Endothelial cell of umbilical vein (primary cell): ENCODE measurements around the gene MED15. TPM values are rescaled to one million over a fixed set of nuclear protein-coding genes. Genes with fewer than 3 reads are reported as not detected.

Source experiments
- BruUV-seq: library from RNA; stranded (reverse); fragments of 400-500 nt; replicated peaks from 2 replicates; lab custom pipeline; 2021; lab: Mats Ljungman, UMichigan
- CTCF ChIA-PET: fragments of 300-600, 350-600 bp; sonication (Branson Sonifier 250); formaldehyde crosslinking; loops from one replicate; lab custom pipeline; 2021; ENCODE audit warnings: antibody characterized with exemption, inconsistent platforms; lab: Charles Lee
- POLR2A ChIA-PET: fragments of 300-600, 350-600 bp; sonication (Branson Sonifier 250); formaldehyde crosslinking; loops from one replicate; lab custom pipeline; 2021; ENCODE audit warnings: antibody characterized with exemption, inconsistent platforms; lab: Charles Lee
- DNase-seq: peaks from one replicate; pipeline ENCODE4 v3.0.0-alpha.2; 2011; ENCODE audit warnings: low read depth, low spot score
- FAIRE-seq: peaks from 2 replicates; lab custom pipeline; 2011; peaks lifted over from hg19 to GRCh38; lab: Jason Lieb, UNC
- H2AFZ ChIP-seq: 2 replicates; pipeline ENCODE4 v1.6.0; 2012; ENCODE audit warnings: low read depth, low read length, control low read depth, inconsistent platforms
- H3K27ac ChIP-seq: 2 replicates; pipeline ENCODE4 v1.5.1; 2011; ENCODE audit warnings: low read depth, mild to moderate bottlenecking, control low read depth, low read length, moderate library complexity; ENCODE audit not compliant: insufficient read depth
- H3K27me3 ChIP-seq, 2 experiments: 2 replicates each; pipeline versions ENCODE4 v1.6.0 to v1.6.1; 2011; ENCODE audit warnings: low read length in 2 of 2, mixed read lengths in 1 of 2; ENCODE audit not compliant: control insufficient read depth in 2 of 2, insufficient read depth in 2 of 2
- H3K36me3 ChIP-seq, 2 experiments: 2 replicates in 1 of 2; 3 replicates in 1 of 2; pipeline ENCODE4 v1.5.1; 2011; ENCODE audit warnings: low read length in 2 of 2, mild to moderate bottlenecking in 1 of 2, moderate library complexity in 1 of 2; ENCODE audit not compliant: control insufficient read depth in 2 of 2, insufficient read depth in 2 of 2; ENCODE audit errors: extremely low read depth in 1 of 2
- H3K4me1 ChIP-seq: 3 replicates; pipeline ENCODE4 v1.5.1; 2011; ENCODE audit warnings: mild to moderate bottlenecking, low read length; ENCODE audit not compliant: control insufficient read depth, insufficient read depth; ENCODE audit errors: extremely low read depth
- H3K4me2 ChIP-seq: 2 replicates; pipeline ENCODE4 v1.6.1; 2011; ENCODE audit warnings: low read length, control low read depth, mixed read lengths; ENCODE audit not compliant: insufficient read depth
- H3K4me3 ChIP-seq, 3 experiments: fragments of 200-600 bp in 1 of 3; sonication (generic), shearing (Covaris generic) in 1 of 3; replicated peaks in 1 of 3; 2 replicates each; pipeline ENCODE4 v1.5.1; 2011 to 2016; ENCODE audit warnings: control low read depth in 3 of 3, low read length in 3 of 3, mild to moderate bottlenecking in 2 of 3, inconsistent platforms in 1 of 3, low read depth in 1 of 3, moderate library complexity in 1 of 3; ENCODE audit not compliant: insufficient read depth in 1 of 3
- H3K79me2 ChIP-seq: 2 replicates; pipeline ENCODE4 v1.6.0; 2012; ENCODE audit warnings: low read length, inconsistent platforms; ENCODE audit not compliant: control insufficient read depth, insufficient read depth
- H3K9ac ChIP-seq: replicated peaks from 2 replicates; pipeline ENCODE3; 2011; ENCODE audit warnings: low read length, control low read depth; ENCODE audit not compliant: insufficient read depth; ENCODE audit errors: extremely low read depth
- H3K9me1 ChIP-seq: replicated peaks from 3 replicates; pipeline ENCODE4 v1.6.0; 2011; ENCODE audit warnings: mild to moderate bottlenecking, low read length; ENCODE audit not compliant: control insufficient read depth, insufficient read depth; ENCODE audit errors: extremely low read depth
- H3K9me3 ChIP-seq: replicated peaks from 2 replicates; pipeline ENCODE4 v1.5.1; 2012; ENCODE audit warnings: low read length, inconsistent platforms; ENCODE audit not compliant: control insufficient read depth, insufficient read depth
- H4K20me1 ChIP-seq: replicated peaks from 2 replicates; pipeline ENCODE3; 2011; ENCODE audit warnings: mild to moderate bottlenecking, low read length; ENCODE audit not compliant: control insufficient read depth, insufficient read depth; ENCODE audit errors: extremely low read depth
- FOS ChIP-seq: IDR thresholded peaks from 2 replicates; pipeline ENCODE4 v1.6.1; 2011; ENCODE audit warnings: mild to moderate bottlenecking, low read length, moderate library complexity, borderline replicate concordance; ENCODE audit not compliant: insufficient read depth
- JUN ChIP-seq: IDR thresholded peaks from 2 replicates; pipeline ENCODE4 v1.6.1; 2011; ENCODE audit warnings: borderline replicate concordance, low read depth; ENCODE audit not compliant: insufficient read length, insufficient read depth
- MYC ChIP-seq: IDR thresholded peaks from one replicate; pipeline ENCODE4 v1.6.1; 2011; ENCODE audit warnings: mild to moderate bottlenecking, low read depth, low read length
- POLR2A ChIP-seq: IDR thresholded peaks from 2 replicates; pipeline ENCODE4 v1.6.1; 2012; ENCODE audit warnings: low read depth, mild to moderate bottlenecking, control low read depth, low read length
- dilution Hi-C: fragments of 300-500 bp; cut with MboI; formaldehyde crosslinking; loops from one replicate; pipeline ENCODE4 v1.15.0; 2019; ENCODE audit warnings: low sequenced_read_pairs; ENCODE audit not compliant: extremely low pct_ligation_motif_present
- intact Hi-C: fragments of 100-400 bp; cut with micrococcal nuclease; formaldehyde crosslinking; loops from one replicate; pipeline ENCODE4 v1.10.0; 2022
- polyA plus RNA-seq, 4 experiments: library from polyadenylated mRNA; depleted of rRNA in 3 of 4; stranded (reverse) in 3 of 4; unstranded in 1 of 4; fragments of >200 nt; gene quantifications; 2 replicates each; pipeline versions ENCODE4 v1.2.1 to v1.2.3, GENCODE V29; 2011 to 2012; ENCODE audit warnings: missing spikeins in 1 of 4
- total RNA-seq: library from RNA; stranded (reverse); gene quantifications from 2 replicates; pipeline ENCODE4 v1.2.3, GENCODE V29; 2021
- TF ChIP-seq, protein P1 (sequence below): IDR thresholded peaks from 2 replicates; pipeline ENCODE4 v1.6.1; 2011; ENCODE audit not compliant: insufficient read depth, insufficient read length
- TF ChIP-seq, protein P2 (sequence below), 2 donors: IDR thresholded peaks; 1 replicate in 1 of 2; 2 replicates in 1 of 2; pipeline ENCODE4 v1.5.1; 2011; ENCODE audit warnings: low read length in 2 of 2, mild to moderate bottlenecking in 2 of 2, moderate library complexity in 2 of 2, control low read depth in 1 of 2, inconsistent platforms in 1 of 2, low read depth in 1 of 2; ENCODE audit not compliant: insufficient read depth in 1 of 2; ENCODE audit errors: extremely low read depth in 1 of 2

Gene MED15
- total and polyA plus RNA-seq, 2 donors (not counting 3 experiments of a cell fraction or from before 2014, with no cell fraction given) = 68.1 to 138 TPM

DNA sequence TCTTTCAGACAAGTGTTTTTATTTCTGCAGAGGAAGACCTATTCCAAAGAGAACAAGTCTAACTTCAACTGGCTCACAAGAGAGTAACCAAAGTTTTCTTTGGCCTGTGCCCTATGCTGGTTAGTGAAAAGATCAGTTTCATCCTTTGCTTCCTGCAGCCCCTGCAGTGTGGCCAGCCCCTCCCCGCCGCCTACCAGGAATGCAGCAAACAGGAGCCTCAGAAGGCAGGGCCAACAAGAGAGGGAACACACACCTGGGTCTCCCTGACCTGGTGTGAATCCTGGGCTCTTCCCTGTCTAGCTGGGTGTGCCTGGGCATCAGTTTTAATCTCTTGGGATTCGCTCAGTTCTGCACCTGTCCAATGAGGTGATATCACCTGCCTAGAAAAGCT, 48.3 kb upstream of the MED15 start:
- Histone ChIP-seq H3K27ac (no peak overlapping the region), H3K4me1 (no peaks in the 10 kb centered on the region), H3K4me3 (no peak overlapping the region), H3K36me3 (peaks cover 0 to 4% of the 10 kb centered on the region in 2 experiments), H3K27me3 (no peaks in the 10 kb centered on the region), H3K9me3 (no peaks in the 10 kb centered on the region), H3K4me2 (no peak overlapping the region), H3K9me1 (no peaks in the 10 kb centered on the region), H3K9ac (no peak overlapping the region), H4K20me1 (no peaks in the 10 kb centered on the region), H3K79me2 (no peaks in the 10 kb centered on the region), H2AFZ (no peak overlapping the region)
- ChIA-PET POLR2A (no interaction called here), CTCF (interaction anchor here (3.3 kb wide), 1 partner anchor 41 kb away, joined by 25 read pairs; no protein-coding TSS in a partner anchor)
- dilution Hi-C loops (no loop called here), intact Hi-C loops (loop anchor here (5.0 kb wide), 1 partner anchor 302 kb away; no protein-coding TSS in a partner anchor)
- no peak for TF ChIP-seq POLR2A
- TF ChIP-seq MYC = no peak
- no peak for TF ChIP-seq JUN
- TF ChIP-seq FOS = no peak
- TF ChIP-seq, protein P1, sequence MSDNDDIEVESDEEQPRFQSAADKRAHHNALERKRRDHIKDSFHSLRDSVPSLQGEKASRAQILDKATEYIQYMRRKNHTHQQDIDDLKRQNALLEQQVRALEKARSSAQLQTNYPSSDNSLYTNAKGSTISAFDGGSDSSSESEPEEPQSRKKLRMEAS = no peak
- TF ChIP-seq, protein P2, sequence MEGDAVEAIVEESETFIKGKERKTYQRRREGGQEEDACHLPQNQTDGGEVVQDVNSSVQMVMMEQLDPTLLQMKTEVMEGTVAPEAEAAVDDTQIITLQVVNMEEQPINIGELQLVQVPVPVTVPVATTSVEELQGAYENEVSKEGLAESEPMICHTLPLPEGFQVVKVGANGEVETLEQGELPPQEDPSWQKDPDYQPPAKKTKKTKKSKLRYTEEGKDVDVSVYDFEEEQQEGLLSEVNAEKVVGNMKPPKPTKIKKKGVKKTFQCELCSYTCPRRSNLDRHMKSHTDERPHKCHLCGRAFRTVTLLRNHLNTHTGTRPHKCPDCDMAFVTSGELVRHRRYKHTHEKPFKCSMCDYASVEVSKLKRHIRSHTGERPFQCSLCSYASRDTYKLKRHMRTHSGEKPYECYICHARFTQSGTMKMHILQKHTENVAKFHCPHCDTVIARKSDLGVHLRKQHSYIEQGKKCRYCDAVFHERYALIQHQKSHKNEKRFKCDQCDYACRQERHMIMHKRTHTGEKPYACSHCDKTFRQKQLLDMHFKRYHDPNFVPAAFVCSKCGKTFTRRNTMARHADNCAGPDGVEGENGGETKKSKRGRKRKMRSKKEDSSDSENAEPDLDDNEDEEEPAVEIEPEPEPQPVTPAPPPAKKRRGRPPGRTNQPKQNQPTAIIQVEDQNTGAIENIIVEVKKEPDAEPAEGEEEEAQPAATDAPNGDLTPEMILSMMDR (IDR thresholded peaks at IDR 0.05; ENCODE audit: extremely low read depth in 1 of 2, insufficient read depth in 1 of 2, low read depth in 1 of 2, low read length in 2 of 2) = no peak
- FAIRE-seq (no peak), DNase-seq (no peak)
- no TSS peak for BruUV-seq
